H1 (cell line): ENCODE data around the gene TGFBR1. TPM values are rescaled to one million over a fixed set of nuclear protein-coding genes. Genes with fewer than 3 reads are reported as not detected.

ENCODE experiments used
- CTCF ChIA-PET: fragments of 300-600 bp; sonication (Branson Sonifier 250); formaldehyde crosslinking; loops from one replicate; lab custom pipeline; 2021; ENCODE audit not compliant: partially characterized antibody; lab: Charles Lee
- POLR2A ChIA-PET: fragments of 300-600 bp; sonication (Branson Sonifier 250); formaldehyde crosslinking; loops from one replicate; lab custom pipeline; 2021; ENCODE audit warnings: inconsistent platforms; ENCODE audit not compliant: partially characterized antibody; lab: Charles Lee
- DNase-seq, 2 experiments: peaks; one replicate each; pipeline versions ENCODE4 v3.0.0 to v3.0.0-alpha.2; 2010 to 2022; ENCODE audit warnings: low spot score in 2 of 2, low read depth in 1 of 2, mixed read lengths in 1 of 2
- FAIRE-seq: peaks from 2 replicates; lab custom pipeline; 2011; peaks lifted over from hg19 to GRCh38; lab: Jason Lieb, UNC
- H2AFZ ChIP-seq: 2 replicates; pipeline ENCODE4 v1.8.1; 2012; ENCODE audit warnings: low read length, inconsistent platforms
- H2AK5ac ChIP-seq: 2 replicates; pipeline ENCODE4 v1.6.1; 2013; ENCODE audit warnings: low read depth, low read length
- H2BK120ac ChIP-seq: replicated peaks from 2 replicates; pipeline ENCODE3; 2013; ENCODE audit warnings: low read depth, low read length, inconsistent platforms
- H2BK12ac ChIP-seq: 2 replicates; pipeline ENCODE4 v1.6.1; 2013; ENCODE audit warnings: low read depth, low read length
- H2BK15ac ChIP-seq: 2 replicates; pipeline ENCODE4 v1.6.1; 2013; ENCODE audit warnings: low read length
- H2BK20ac ChIP-seq: 2 replicates; pipeline ENCODE4 v1.6.1; 2013; ENCODE audit warnings: low read length
- H2BK5ac ChIP-seq: 2 replicates; pipeline ENCODE4 v1.6.1; 2013; ENCODE audit warnings: low read depth, low read length
- H3K14ac ChIP-seq: 2 replicates; pipeline ENCODE4 v1.6.1; 2013; ENCODE audit warnings: inconsistent platforms; ENCODE audit not compliant: insufficient read length
- H3K18ac ChIP-seq: 2 replicates; pipeline ENCODE4 v1.6.1; 2013; ENCODE audit warnings: low read length; ENCODE audit errors: extremely low read depth
- H3K23ac ChIP-seq: 2 replicates; pipeline ENCODE4 v1.6.1; 2013; ENCODE audit warnings: inconsistent platforms; ENCODE audit not compliant: insufficient read length
- H3K23me2 ChIP-seq: 2 replicates; pipeline ENCODE4 v1.6.1; 2013; ENCODE audit warnings: low read depth, low read length
- H3K27ac ChIP-seq: 2 replicates; pipeline ENCODE4 v1.6.1; 2011; ENCODE audit warnings: low read depth, low read length, inconsistent platforms
- H3K27me3 ChIP-seq, 4 experiments: replicated peaks in 1 of 4; 1 replicate in 1 of 4; 2 replicates in 3 of 4; pipeline versions ENCODE4 v1.6.1 to v1.8.1; 2011 to 2013; ENCODE audit warnings: low read length in 3 of 4, mild to moderate bottlenecking in 3 of 4, inconsistent platforms in 2 of 4, mixed read lengths in 2 of 4, moderate library complexity in 1 of 4; ENCODE audit not compliant: control insufficient read depth in 3 of 4, insufficient read depth in 3 of 4; ENCODE audit errors: extremely low read depth in 1 of 4
- H3K36me3 ChIP-seq, 4 experiments: 2 replicates each; pipeline versions ENCODE4 v1.6.1 to v1.8.1; 2011 to 2013; ENCODE audit warnings: mild to moderate bottlenecking in 4 of 4, low read length in 3 of 4, moderate library complexity in 2 of 4, control low read depth in 1 of 4, inconsistent platforms in 1 of 4; ENCODE audit not compliant: insufficient read depth in 4 of 4, control insufficient read depth in 2 of 4
- H3K4ac ChIP-seq: replicated peaks from 2 replicates; pipeline ENCODE3; 2013; ENCODE audit warnings: low read length, low read depth, mixed read lengths, inconsistent platforms; ENCODE audit not compliant: insufficient read length
- H3K4me1 ChIP-seq, 4 experiments: replicated peaks in 1 of 4; 1 replicate in 1 of 4; 2 replicates in 3 of 4; pipeline versions ENCODE4 v1.6.1 to v1.8.1; 2011 to 2013; ENCODE audit warnings: low read length in 3 of 4, inconsistent platforms in 2 of 4, mixed read lengths in 1 of 4; ENCODE audit not compliant: insufficient read depth in 4 of 4, control insufficient read depth in 3 of 4
- H3K4me2 ChIP-seq, 2 experiments: 2 replicates each; pipeline versions ENCODE4 v1.6.1 to v1.8.1; 2011 to 2013; ENCODE audit warnings: low read depth in 2 of 2, low read length in 2 of 2, control low read depth in 1 of 2, inconsistent platforms in 1 of 2, mild to moderate bottlenecking in 1 of 2; ENCODE audit not compliant: insufficient read depth in 1 of 2
- H3K4me3 ChIP-seq, 4 experiments: fragments of 200-600, 300-600 bp in 1 of 4; sonication (generic), shearing (Covaris generic), sonication (Bioruptor Twin) in 1 of 4; 2 replicates each; pipeline versions ENCODE4 v1.5.1 to v1.8.1; 2011 to 2016; ENCODE audit warnings: low read length in 4 of 4, low read depth in 3 of 4, control low read depth in 2 of 4, inconsistent platforms in 2 of 4, mild to moderate bottlenecking in 2 of 4, mixed read lengths in 1 of 4, moderate library complexity in 1 of 4; ENCODE audit not compliant: insufficient read depth in 2 of 4; ENCODE audit errors: extremely low read depth in 1 of 4
- H3K56ac ChIP-seq: replicated peaks from 2 replicates; pipeline ENCODE3; 2013; ENCODE audit warnings: low read depth, mild to moderate bottlenecking, mixed read lengths, low read length, inconsistent platforms; ENCODE audit not compliant: insufficient read length
- H3K79me1 ChIP-seq: 2 replicates; pipeline ENCODE4 v1.6.1; 2013; ENCODE audit warnings: low read depth, low read length, control low read depth
- H3K79me2 ChIP-seq, 2 experiments: 2 replicates each; pipeline versions ENCODE4 v1.6.1 to v1.8.1; 2012 to 2013; ENCODE audit warnings: low read length in 2 of 2, mild to moderate bottlenecking in 2 of 2, inconsistent platforms in 1 of 2; ENCODE audit not compliant: insufficient read depth in 2 of 2, control insufficient read depth in 1 of 2
- H3K9ac ChIP-seq, 4 experiments: replicated peaks in 1 of 4; 1 replicate in 1 of 4; 2 replicates in 3 of 4; pipeline versions ENCODE4 v1.6.1 to v1.8.1; 2011 to 2013; ENCODE audit warnings: low read depth in 3 of 4, low read length in 3 of 4, control low read depth in 2 of 4, mild to moderate bottlenecking in 2 of 4, moderate library complexity in 2 of 4, inconsistent platforms in 1 of 4; ENCODE audit errors: extremely low read depth in 1 of 4
- H3K9me3 ChIP-seq, 2 experiments: 2 replicates each; pipeline versions ENCODE4 v1.6.1 to v1.8.1; 2012 to 2013; ENCODE audit warnings: mild to moderate bottlenecking in 2 of 2, moderate library complexity in 2 of 2, control low read depth in 1 of 2, inconsistent platforms in 1 of 2, low read depth in 1 of 2, low read length in 1 of 2, mixed read lengths in 1 of 2; ENCODE audit not compliant: insufficient read depth in 2 of 2
- H4K20me1 ChIP-seq, 2 experiments: replicated peaks in 1 of 2; 2 replicates each; pipeline versions ENCODE3 to v1.8.1; 2011 to 2013; ENCODE audit warnings: inconsistent platforms in 2 of 2, low read length in 2 of 2, mild to moderate bottlenecking in 1 of 2; ENCODE audit not compliant: insufficient read depth in 2 of 2, control insufficient read depth in 1 of 2
- H4K5ac ChIP-seq: 2 replicates; pipeline ENCODE4 v1.6.1; 2013; ENCODE audit warnings: low read length, low read depth, mixed read lengths, inconsistent platforms; ENCODE audit not compliant: insufficient read length
- H4K8ac ChIP-seq: 2 replicates; pipeline ENCODE4 v1.8.0; 2013; ENCODE audit warnings: mild to moderate bottlenecking, moderate library complexity, low read length, inconsistent platforms; ENCODE audit not compliant: insufficient read depth; ENCODE audit errors: extremely low read depth
- H4K91ac ChIP-seq: replicated peaks from 2 replicates; pipeline ENCODE3; 2013; ENCODE audit warnings: low read length, mixed read lengths, inconsistent platforms; ENCODE audit not compliant: insufficient read length
- ATF3 ChIP-seq: IDR thresholded peaks from 2 replicates; pipeline ENCODE4 v1.6.1; 2011; ENCODE audit warnings: low read depth, mild to moderate bottlenecking, low read length; ENCODE audit not compliant: insufficient read depth
- CHD2 ChIP-seq: IDR thresholded peaks from 2 replicates; pipeline ENCODE4 v1.6.1; 2012; ENCODE audit warnings: low read length, improper control_type of control experiment
- PHF8 ChIP-seq: fragments of 200-600 bp; sonication (generic); conservative IDR thresholded peaks from 2 replicates; pipeline ENCODE4 v1.7.1; 2012; ENCODE audit warnings: low read depth, mild to moderate bottlenecking, inconsistent platforms, low read length, moderate library complexity
- RFX5 ChIP-seq: IDR thresholded peaks from 2 replicates; pipeline ENCODE4 v1.6.1; 2011; ENCODE audit warnings: low read depth, low read length, improper control_type of control experiment, borderline replicate concordance
- RNF2 ChIP-seq: fragments of 200-900, 300-1000 bp; sonication (generic); IDR thresholded peaks from 2 replicates; pipeline ENCODE4 v1.7.1; 2016; ENCODE audit warnings: borderline replicate concordance, low read depth, mild to moderate bottlenecking, antibody characterized with exemption, low read length; ENCODE audit not compliant: poor library complexity, severe bottlenecking; ENCODE audit errors: missing control alignments
- SUZ12 ChIP-seq: fragments of 200-600 bp; sonication (generic); IDR thresholded peaks from 2 replicates; pipeline ENCODE4 v1.6.1; 2012; ENCODE audit warnings: mild to moderate bottlenecking, inconsistent platforms, low read length, moderate library complexity, mixed read lengths
- TEAD4 ChIP-seq: IDR thresholded peaks from 2 replicates; pipeline ENCODE4 v1.6.1; 2012; ENCODE audit warnings: low read depth, low read length, inconsistent platforms, mixed read lengths
- YY1 ChIP-seq: IDR thresholded peaks from 2 replicates; pipeline ENCODE4 v1.6.1; 2011; ENCODE audit warnings: low read depth, mild to moderate bottlenecking, low read length
- WGBS, 2 experiments: shearing (Covaris generic) in 1 of 2; methylation state at CpG; one replicate each; pipeline versions ENCODE4 v1.1.6 to v1.1.7; 2013 to 2015; ENCODE audit warnings: low lambda C conversion rate in 2 of 2, mixed read lengths in 2 of 2, inconsistent platforms in 1 of 2, low coverage in 1 of 2, missing lambda C conversion rate in 1 of 2; ENCODE audit not compliant: insufficient replicate concordance in 2 of 2, insufficient coverage in 1 of 2, insufficient read length in 1 of 2; ENCODE audit errors: extremely low coverage in 1 of 2, missing lambda C conversion rate in 1 of 2; 5-methylcytosine and 5-hydroxymethylcytosine counted together
- polyA plus RNA-seq, 7 experiments: library from polyadenylated mRNA; depleted of rRNA in 3 of 7; stranded (reverse) in 5 of 7; unstranded in 2 of 7; fragments of >200 nt in 5 of 7; fragments of 200-250 nt in 2 of 7; gene quantifications; 1 replicate in 5 of 7; 2 replicates in 1 of 7; 4 replicates in 1 of 7; pipeline versions ENCODE4 v1.2.1 to v1.2.3, GENCODE V29; 2011 to 2013; ENCODE audit warnings: missing spikeins in 2 of 7, mixed read lengths in 2 of 7
- total RNA-seq: library from RNA; stranded (reverse); fragmentation: NEBNext Ultra II Directional; extraction: Animal tissue kit (Norgen Biotek cat#: 25700); gene quantifications from 2 replicates; pipeline ENCODE4 v1.2.1, GENCODE V29; 2021

The TGFBR1 gene
- total and polyA plus RNA-seq, 2 of the 8 experiments (the other 6 are each of a cell fraction or from before 2014, with no cell fraction given) = 16.8 to 52.4 TPM

GRCh38 chr9:99106044-99106375 lies 1.1 kb downstream of the TGFBR1 start:
- peaks cover 4 to 12% of the 10 kb centered on the region in 2 experiments for H4K20me1 ChIP-seq
- H4K8ac ChIP-seq = no peak overlapping the region
- H3K79me2 ChIP-seq = peaks cover 6 to 53% of the 10 kb centered on the region in 2 experiments
- no peak overlapping the region for H3K4ac ChIP-seq
- H3K4me3 ChIP-seq = peak overlapping the region; percentile 46 to 92 (median 82)
- no peak overlapping the region for H2AFZ ChIP-seq
- H4K5ac ChIP-seq = no peak overlapping the region
- no peak overlapping the region for H2BK5ac ChIP-seq
- H3K14ac ChIP-seq = no peak overlapping the region
- H3K23ac ChIP-seq = no peak overlapping the region
- peaks cover 2% of the 10 kb centered on the region; the same call in 1 of the 2 replicates for H3K79me1 ChIP-seq
- no peak overlapping the region for H3K18ac ChIP-seq
- no peak overlapping the region for H2BK120ac ChIP-seq
- H3K4me2 ChIP-seq = peak overlapping the region; percentile 51 to 68
- no peaks in the 10 kb centered on the region for H3K9me3 ChIP-seq
- DNase-seq = no peak
- peak overlapping the region; percentile 51; the same call in 1 of the 2 replicates for H3K27ac ChIP-seq
- H3K23me2 ChIP-seq = peaks cover 7% of the 10 kb centered on the region
- H2BK12ac ChIP-seq = no peak overlapping the region
- no peak for FAIRE-seq
- H2AK5ac ChIP-seq = no peak overlapping the region
- no peak overlapping the region for H2BK15ac ChIP-seq
- ChIA-PET CTCF (interaction anchor here (0.7 to 1.5 kb wide), 7 partner anchors 13 to 330 kb away, joined by 3 to 7 read pairs (median 3); no protein-coding TSS in a partner anchor), POLR2A (interaction anchor here (0.6 to 2.8 kb wide), 13 partner anchors 8 to 1418 kb away, joined by 3 to 11 read pairs (median 3); partner anchors contain the start of genes ALG2 and SEC61B)
- H4K91ac ChIP-seq = no peak overlapping the region
- WGBS, 2 experiments = 5% methylated on average over 9 of the region's 9 CpGs; no CpG with 5 or more reads in 1 of the 2 experiments
- no peaks in the 10 kb centered on the region; a peak in 1 of 8 replicates for H3K36me3 ChIP-seq
- H3K4me1 ChIP-seq = peaks cover 0 to 3% (median 2%) of the 10 kb centered on the region in 4 experiments; a peak in 3 of 7 replicates
- TF ChIP-seq SUZ12 = no peak
- TF ChIP-seq RFX5 = no peak
- TF ChIP-seq RNF2 = no peak
- TF ChIP-seq ATF3 = no peak
- TF ChIP-seq TEAD4 = no peak
- TF ChIP-seq CHD2 = no peak
- TF ChIP-seq PHF8 = no peak
- TF ChIP-seq YY1 = no peak
- peak overlapping the region; percentile 1 to 99 (median 70) for H3K9ac ChIP-seq
- no peak overlapping the region for H2BK20ac ChIP-seq
- no peak overlapping the region for H3K56ac ChIP-seq
- H3K27me3 ChIP-seq = no peaks in the 10 kb centered on the region; a peak in 1 of 7 replicates
